GM12878 (cell line): ENCODE measurements around the gene KRTAP10-11. TPM values are rescaled to one million over a fixed set of nuclear protein-coding genes. Genes with fewer than 3 reads are reported as not detected.
"Not testable (repeated sequence)": the region's sequence is repeated elsewhere in the genome, so short reads cannot be mapped to it uniquely, and the experiment has no call there.

Experiments
- ATAC-seq: fragments of 200-7000 bp; cut with Tn5 transposase; 3 replicates; pipeline ENCODE4 v1.9.1; 2020; ENCODE audit warnings: mild to moderate bottlenecking, moderate library complexity
- Bru-seq: library from RNA; stranded (reverse); fragments of 400-500 nt; gene quantifications from one replicate; lab custom pipeline; 2021; lab: Mats Ljungman, UMichigan
- BruChase-seq, 2 experiments: library from RNA; stranded (reverse); fragments of 400-500 nt; gene quantifications; one replicate each; lab custom pipeline; 2021; lab: Mats Ljungman, UMichigan
- BruUV-seq: library from RNA; stranded (reverse); fragments of 400-500 nt; replicated peaks from 2 replicates; lab custom pipeline; 2021; lab: Mats Ljungman, UMichigan
- CTCF ChIA-PET: fragments of 300-600 bp; sonication (Branson Sonifier 250); formaldehyde crosslinking; extraction: SDS; loops from one replicate; lab custom pipeline; 2021; ENCODE audit warnings: inconsistent platforms; lab: Yijun Ruan, JAX
- POLR2A ChIA-PET: fragments of 350-600 bp; formaldehyde crosslinking; extraction: SDS; loops from one replicate; lab custom pipeline; 2021; ENCODE audit warnings: inconsistent platforms; lab: Charles Lee
- RAD21 ChIA-PET: fragments of 300-600 bp; sonication (Branson Sonifier 250); formaldehyde crosslinking; loops from one replicate; lab custom pipeline; 2023; ENCODE audit warnings: antibody characterized with exemption; ENCODE audit not compliant: unreplicated experiment; lab: Charles Lee
- SMC1A ChIA-PET: fragments of 300-600 bp; sonication (Branson Sonifier 250); formaldehyde crosslinking; loops from one replicate; lab custom pipeline; 2023; ENCODE audit not compliant: unreplicated experiment, uncharacterized antibody; lab: Charles Lee
- DNase-seq: peaks from one replicate; pipeline ENCODE4 v3.0.0-alpha.2; 2011; ENCODE audit warnings: low read depth, low spot score
- FAIRE-seq: peaks from 3 replicates; lab custom pipeline; 2011; peaks lifted over from hg19 to GRCh38; lab: Jason Lieb, UNC
- H2AFZ ChIP-seq: 2 replicates; pipeline ENCODE4 v1.6.0; 2011; ENCODE audit warnings: low read depth, low read length, control low read depth; ENCODE audit not compliant: control insufficient read depth
- H3K27ac ChIP-seq: 2 replicates; pipeline ENCODE4 v1.5.1; 2011; ENCODE audit warnings: control low read depth; ENCODE audit not compliant: control insufficient read depth, insufficient read depth
- H3K27me3 ChIP-seq, 2 experiments: replicated peaks in 1 of 2; 2 replicates each; pipeline versions ENCODE4 v1.6.0 to v1.6.1; 2011; ENCODE audit warnings: low read length in 1 of 2; ENCODE audit not compliant: control insufficient read depth in 2 of 2, insufficient read depth in 2 of 2
- H3K36me3 ChIP-seq, 2 experiments: 2 replicates each; pipeline ENCODE4 v1.5.1; 2011; ENCODE audit warnings: low read length in 1 of 2; ENCODE audit not compliant: control insufficient read depth in 2 of 2, insufficient read depth in 2 of 2
- H3K4me1 ChIP-seq: 2 replicates; pipeline ENCODE4 v1.6.1; 2011; ENCODE audit warnings: mild to moderate bottlenecking, low read length, moderate library complexity, mixed read lengths; ENCODE audit not compliant: control insufficient read depth, insufficient read depth
- H3K4me2 ChIP-seq: 2 replicates; pipeline ENCODE4 v1.6.0; 2011; ENCODE audit warnings: control low read depth; ENCODE audit not compliant: control insufficient read depth, insufficient read depth
- H3K4me3 ChIP-seq: fragments of 200-600 bp; sonication (generic); 2 replicates; pipeline ENCODE4 v1.5.1; 2016
- H3K79me2 ChIP-seq: 2 replicates; pipeline ENCODE4 v1.6.0; 2011; ENCODE audit warnings: low read length; ENCODE audit not compliant: control insufficient read depth, insufficient read depth
- H3K9ac ChIP-seq: 2 replicates; pipeline ENCODE4 v1.8.0; 2011; ENCODE audit warnings: low read length, control low read depth, mixed read lengths; ENCODE audit not compliant: control insufficient read depth, insufficient read depth
- H3K9me3 ChIP-seq: replicated peaks from 3 replicates; pipeline ENCODE4 v1.5.1; 2011; ENCODE audit warnings: mild to moderate bottlenecking, low read length; ENCODE audit not compliant: control insufficient read depth, insufficient read depth
- H4K20me1 ChIP-seq: 2 replicates; pipeline ENCODE4 v1.6.0; 2011; ENCODE audit not compliant: control insufficient read depth, insufficient read depth
- CTCF ChIP-seq, 3 experiments: IDR thresholded peaks in 2 of 3; conservative IDR thresholded peaks in 1 of 3; 2 replicates each; pipeline ENCODE4 v1.5.1; 2011; ENCODE audit warnings: low read depth in 3 of 3, low read length in 3 of 3, mild to moderate bottlenecking in 3 of 3, control low read depth in 2 of 3, moderate library complexity in 2 of 3, inconsistent platforms in 1 of 3, mixed read lengths in 1 of 3; ENCODE audit not compliant: control insufficient read depth in 2 of 3, insufficient read depth in 1 of 3; ENCODE audit errors: extremely low read depth in 1 of 3
- ESRRA ChIP-seq: IDR thresholded peaks from 2 replicates; pipeline ENCODE4 v1.6.1; 2012; ENCODE audit warnings: mild to moderate bottlenecking, low read length, improper control_type of control experiment
- EZH2 ChIP-seq: IDR thresholded peaks from 2 replicates; pipeline ENCODE4 v1.6.1; 2012; ENCODE audit warnings: low read depth, mild to moderate bottlenecking, control low read depth, inconsistent platforms, low read length, borderline replicate concordance; ENCODE audit not compliant: control insufficient read depth
- IRF3 ChIP-seq: fragments of 450-650 bp; IDR thresholded peaks from 2 replicates; pipeline ENCODE4 v1.6.1; 2014; ENCODE audit warnings: mild to moderate bottlenecking
- MXI1 ChIP-seq: fragments of 150-350 bp; IDR thresholded peaks from 2 replicates; pipeline ENCODE4 v1.6.1; 2011; ENCODE audit warnings: low read depth, mild to moderate bottlenecking, inconsistent platforms, low read length, improper control_type of control experiment
- PBX3 ChIP-seq: IDR thresholded peaks from 2 replicates; pipeline ENCODE4 v1.6.1; 2011; ENCODE audit warnings: mild to moderate bottlenecking, low read depth, low read length, moderate library complexity; ENCODE audit not compliant: insufficient replicate concordance
- WGBS: methylation state at CpG from one replicate; pipeline ENCODE4 v1.1.6; 2016; ENCODE audit warnings: low lambda C conversion rate; ENCODE audit not compliant: insufficient replicate concordance, insufficient coverage; ENCODE audit errors: missing lambda C conversion rate; 5-methylcytosine and 5-hydroxymethylcytosine counted together
- in situ Hi-C: fragments of 300-500 bp; cut with MboI; formaldehyde crosslinking; loops from 9 replicates; pipeline ENCODE4 v1.14.3; 2018; ENCODE audit warnings: mixed read lengths
- intact Hi-C: fragments of 100-400 bp; cut with micrococcal nuclease; formaldehyde crosslinking; loops from one replicate; pipeline ENCODE4 v1.14.2; 2022; ENCODE audit not compliant: unreplicated experiment
- long read RNA-seq, 2 experiments: library from polyadenylated mRNA; unstranded; transcript quantifications; one replicate each; pipeline ENCODE4 v2.0.0, GENCODE V29; 2019 to 2020
- polyA minus RNA-seq, 3 experiments: library from RNA; depleted of rRNA, polyadenylated mRNA; stranded (reverse); fragments of >200 nt; gene quantifications; 2 replicates each; pipeline ENCODE4 v1.2.3, GENCODE V29; 2011
- polyA plus RNA-seq, 11 experiments: library from polyadenylated mRNA; depleted of rRNA in 4 of 11; unstranded in 6 of 11; stranded (reverse) in 5 of 11; fragments of >200 nt; fragmentation: Nextera tagmentation in 4 of 11; fragmentation: Illumina TruSeq in 1 of 11; extraction: Ambion mirVana in 4 of 11; extraction: Trizol in 1 of 11; gene quantifications; 1 replicate in 1 of 11; 2 replicates in 10 of 11; pipeline versions ENCODE4 v1.2.1 to v1.2.3, GENCODE V29; 2011 to 2016; ENCODE audit warnings: inconsistent platforms in 2 of 11, missing spikeins in 2 of 11, low read depth in 1 of 11
- total RNA-seq, 4 experiments: library from RNA; depleted of rRNA in 3 of 4; stranded (reverse); fragments of >200 nt in 3 of 4; fragmentation: Illumina TruSeq in 1 of 4; extraction: Trizol in 1 of 4; gene quantifications; 2 replicates each; pipeline versions ENCODE4 v1.2.1 to v1.2.3, GENCODE V29; 2013 to 2021

The KRTAP10-11 gene
- total RNA-seq (2013; cell fraction: nucleolus; rRNA removed) = not detected in 2 replicates
- total RNA-seq (2014; rRNA removed) = not detected in 2 replicates
- total RNA-seq (2014; rRNA removed; fragmentation: Illumina TruSeq; extraction: Trizol) = not detected in 2 replicates
- not detected in 2 replicates for total RNA-seq (2021)
- not detected for polyA plus RNA-seq (2011; ENCODE audit: low read depth)
- not detected in 2 replicates for polyA plus RNA-seq (2011; rRNA removed)
- not detected in 2 replicates for polyA plus RNA-seq (2011; cell fraction: cytosol; rRNA removed)
- polyA plus RNA-seq (2011; cell fraction: nucleus; rRNA removed) = not detected in 2 replicates
- not detected in 2 replicates for polyA plus RNA-seq (2012)
- polyA plus RNA-seq (2014; fragmentation: Illumina TruSeq; extraction: Trizol) = not detected in 2 replicates
- not detected for polyA plus RNA-seq (2014; fragmentation: Nextera tagmentation; extraction: Ambion mirVana)
- not detected in 2 replicates for polyA plus RNA-seq (2014; rRNA removed)
- polyA plus RNA-seq (2016; fragmentation: Nextera tagmentation; extraction: Ambion mirVana) = not detected
- polyA minus RNA-seq (2011; rRNA and poly(A)+ RNA removed) = not detected in 2 replicates
- polyA minus RNA-seq (2011; cell fraction: cytosol; rRNA and poly(A)+ RNA removed) = not detected in 2 replicates
- not detected in 2 replicates for polyA minus RNA-seq (2011; cell fraction: nucleus; rRNA and poly(A)+ RNA removed)
- not detected for Bru-seq, nascent RNA
- not detected for BruChase-seq, experiment 1, labeled RNA remaining after a 6-hour chase
- BruChase-seq, experiment 2, labeled RNA remaining after a 2-hour chase = not detected
- long read RNA-seq, experiment 1 = 0 reads
- long read RNA-seq, experiment 2 = 0 reads

- not testable (repeated sequence) for DNase-seq
Measured at GRCh38 chr21:44646366-44647221, at the start of gene KRTAP10-11. KRTAP10-11 (plus strand) TSS chr21:44646414; CDS start chr21:44646459, 45 bp downstream.

GRCh38 chr21:44598061-44598460, 48.2 kb upstream of the KRTAP10-11 start:
- ATAC-seq = no peak
- DNase-seq = no peak
- intact Hi-C loops (no loop called here), in situ Hi-C loops (no loop called here)
- no peak for FAIRE-seq
- Histone ChIP-seq H2AFZ (no peak overlapping the region), H3K27me3 (no peaks in the 10 kb centered on the region), H3K79me2 (no peaks in the 10 kb centered on the region), H3K4me1 (no peaks in the 10 kb centered on the region), H3K9me3 (no peaks in the 10 kb centered on the region; the same call in 2 of the 3 replicates), H4K20me1 (no peaks in the 10 kb centered on the region), H3K4me3 (no peak overlapping the region), H3K9ac (no peak overlapping the region), H3K36me3 (no peaks in the 10 kb centered on the region), H3K4me2 (no peak overlapping the region), H3K27ac (no peak overlapping the region)
- CTCF ChIA-PET = no interaction called here
- RAD21 ChIA-PET = no interaction called here
- SMC1A ChIA-PET = no interaction called here
- no TSS peak for BruUV-seq
- 60% methylated on average over 11 of the region's 11 CpGs for WGBS
- POLR2A ChIA-PET = no interaction called here
- no peak for TF ChIP-seq PBX3
- TF ChIP-seq ESRRA = no peak
- TF ChIP-seq EZH2 = no peak
- no peak for TF ChIP-seq CTCF (IDR thresholded peaks at IDR 0.05 in 2 of 3, conservative IDR thresholded peaks at IDR 0.05 in 1 of 3; ENCODE audit: control insufficient read depth in 2 of 3, extremely low read depth in 1 of 3, insufficient read depth in 1 of 3, low read depth in 3 of 3, low read length in 3 of 3)
- no peak for TF ChIP-seq MXI1
- no peak for TF ChIP-seq IRF3

More at GRCh38 chr21:44646366-44647221, at the start of gene KRTAP10-11:
- H3K4me1 ChIP-seq, H3K79me2 ChIP-seq, H4K20me1 ChIP-seq, H3K27ac ChIP-seq, H2AFZ ChIP-seq, RAD21 ChIA-PET, H3K9me3 ChIP-seq, CTCF ChIA-PET, in situ Hi-C loops, SMC1A ChIA-PET, H3K4me3 ChIP-seq, H3K36me3 ChIP-seq, H3K4me2 ChIP-seq, intact Hi-C loops, ATAC-seq, H3K27me3 ChIP-seq, H3K9ac ChIP-seq, FAIRE-seq, BruUV-seq: not testable (repeated sequence)
- POLR2A ChIA-PET = interaction anchor here (0.7 kb wide), 1 partner anchor 116 kb away, joined by 4 read pairs; no protein-coding TSS in a partner anchor
- 45% methylated on average over 21 of the region's 21 CpGs for WGBS
